ENCODE measurements around the gene APOA4. TPM values are rescaled to one million over a fixed set of nuclear protein-coding genes. Genes with fewer than 3 reads are reported as not detected.
"Not testable (repeated sequence)": the region's sequence is repeated elsewhere in the genome, so short reads cannot be mapped to it uniquely, and the experiment has no call there.

The APOA4 gene
- total RNA-seq, 2 experiments from 2014 or later, result not detected

- Mint-ChIP-seq H3K9me3 (ENCODE audit: low read depth) (no peaks in the 10 kb centered on the region), H3K27ac (no peak overlapping the region), H3K27me3 (no peaks in the 10 kb centered on the region), H3K4me1 (no peaks in the 10 kb centered on the region), H3K4me3 (no peak overlapping the region), H3K36me3 (ENCODE audit: low read depth) (no peaks in the 10 kb centered on the region)
- ChIA-PET CTCF (interaction anchor here (0.6 to 2.0 kb wide), 7 partner anchors 9 to 293 kb away, joined by 3 to 10 read pairs (median 3); partner anchors contain the start of gene APOA5), POLR2A (no interaction called here)
- intact Hi-C loops (cut with DNase I, micrococcal nuclease), result no loop called here
- ATAC-seq (no peak), DNase-seq (no peak)
These were observed 9.9 kb downstream of the APOA4 start for GRCh38 chr11:116813170-116813569.

- Mint-ChIP-seq H3K27me3 (no peaks in the 10 kb centered on the region), H3K4me1 (no peaks in the 10 kb centered on the region), H3K27ac (no peak overlapping the region), H3K4me3 (no peak overlapping the region), H3K9me3 (ENCODE audit: low read depth) (no peaks in the 10 kb centered on the region), H3K36me3 (ENCODE audit: low read depth) (no peaks in the 10 kb centered on the region)
- intact Hi-C loops (cut with DNase I, micrococcal nuclease), result no loop called here
- ChIA-PET CTCF (interaction anchor here (2.0 kb wide), 1 partner anchor 21 kb away, joined by 10 read pairs; the partner anchor contains the start of gene APOA5), POLR2A (no interaction called here)
- DNase-seq, result no peak
- ATAC-seq, result no peak
These were observed 11.0 kb downstream of the APOA4 start for GRCh38 chr11:116812109-116812508.

- ATAC-seq (no peak), DNase-seq (no peak)
- Mint-ChIP-seq H3K27ac (no peak overlapping the region), H3K27me3 (no peaks in the 10 kb centered on the region), H3K4me1 (no peaks in the 10 kb centered on the region), H3K4me3 (no peak overlapping the region), H3K36me3 (ENCODE audit: low read depth) (no peaks in the 10 kb centered on the region), H3K9me3 (ENCODE audit: low read depth) (no peaks in the 10 kb centered on the region)
- intact Hi-C loops (cut with DNase I, micrococcal nuclease), result no loop called here
- ChIA-PET CTCF (interaction anchor here (0.6 to 2.2 kb wide), 4 partner anchors 24 to 298 kb away, joined by 3 to 7 read pairs (median 4); no protein-coding TSS in a partner anchor), POLR2A (no interaction called here)
These were observed 11.9 kb downstream of the APOA4 start for GRCh38 chr11:116811194-116811593.

- CTCF ChIA-PET, result interaction anchor here (0.7 to 2.2 kb wide), 3 partner anchors 19 to 41 kb away, joined by 3 to 7 read pairs (median 4); no protein-coding TSS in a partner anchor
- POLR2A ChIA-PET, result interaction anchor here (0.6 kb wide), 1 partner anchor 330 kb away, joined by 7 read pairs; no protein-coding TSS in a partner anchor
- no peaks in the 10 kb centered on the region for H3K9me3 Mint-ChIP-seq (ENCODE audit: low read depth)
- no peaks in the 10 kb centered on the region for H3K4me1 Mint-ChIP-seq
- H3K27ac Mint-ChIP-seq, result no peak overlapping the region
- no peaks in the 10 kb centered on the region for H3K27me3 Mint-ChIP-seq
- intact Hi-C loops (cut with DNase I, micrococcal nuclease), result no loop called here
- no peaks in the 10 kb centered on the region for H3K36me3 Mint-ChIP-seq (ENCODE audit: low read depth)
- no peak overlapping the region for H3K4me3 Mint-ChIP-seq
- no peak for DNase-seq
- no peak for ATAC-seq
These were observed 14.6 kb downstream of the APOA4 start for GRCh38 chr11:116808262-116809175.

- no peak for ATAC-seq
- no peaks in the 10 kb centered on the region for H3K36me3 Mint-ChIP-seq (ENCODE audit: low read depth)
- ChIA-PET POLR2A (interaction anchor here (0.6 kb wide), 1 partner anchor 414 kb away, joined by 3 read pairs; no protein-coding TSS in a partner anchor), CTCF (no interaction called here)
- H3K9me3 Mint-ChIP-seq (ENCODE audit: low read depth), result no peaks in the 10 kb centered on the region
- intact Hi-C loops (cut with DNase I, micrococcal nuclease), result no loop called here
- H3K27ac Mint-ChIP-seq, result no peak overlapping the region
- H3K27me3 Mint-ChIP-seq, result no peaks in the 10 kb centered on the region
- H3K4me3 Mint-ChIP-seq, result no peak overlapping the region
- no peak for DNase-seq
- H3K4me1 Mint-ChIP-seq, result no peaks in the 10 kb centered on the region
These were observed 15.4 kb downstream of the APOA4 start for GRCh38 chr11:116807601-116808261.

- intact Hi-C loops (cut with DNase I, micrococcal nuclease), result no loop called here
- DNase-seq (no peak), ATAC-seq (no peak)
- no peaks in the 10 kb centered on the region for H3K9me3 Mint-ChIP-seq (ENCODE audit: low read depth)
- no peak overlapping the region for H3K27ac Mint-ChIP-seq
- POLR2A ChIA-PET, result no interaction called here
- H3K36me3 Mint-ChIP-seq (ENCODE audit: low read depth), result no peaks in the 10 kb centered on the region
- no peak overlapping the region for H3K4me3 Mint-ChIP-seq
- CTCF ChIA-PET, result interaction anchor here (0.9 to 1.3 kb wide), 3 partner anchors 9 to 32 kb away, joined by 3 to 6 read pairs (median 4); partner anchors contain the start of gene APOA5
- peaks cover 7% of the 10 kb centered on the region for H3K27me3 Mint-ChIP-seq
- H3K4me1 Mint-ChIP-seq, result no peaks in the 10 kb centered on the region
These were observed 19.1 kb downstream of the APOA4 start for GRCh38 chr11:116804001-116804400.

GRCh38 chr11:116801662-116802061 is 21.4 kb downstream of the APOA4 start:
- H3K36me3 Mint-ChIP-seq (ENCODE audit: low read depth); DNase-seq; H3K27ac Mint-ChIP-seq; H3K4me3 Mint-ChIP-seq; H3K4me1 Mint-ChIP-seq; ATAC-seq; POLR2A ChIA-PET; H3K9me3 Mint-ChIP-seq (ENCODE audit: low read depth); H3K27me3 Mint-ChIP-seq; intact Hi-C loops (cut with DNase I, micrococcal nuclease): not testable (repeated sequence)
- CTCF ChIA-PET, result interaction anchor here (0.6 to 1.0 kb wide), 2 partner anchors 9 to 10 kb away, joined by 3 read pairs; partner anchors contain the start of gene APOA5

GRCh38 chr11:116800610-116801009 is 22.5 kb downstream of the APOA4 start:
- Mint-ChIP-seq H3K4me1 (peaks cover 3% of the 10 kb centered on the region), H3K27me3 (peaks cover 7% of the 10 kb centered on the region), H3K27ac (no peak overlapping the region), H3K4me3 (no peak overlapping the region), H3K9me3 (ENCODE audit: low read depth) (no peaks in the 10 kb centered on the region), H3K36me3 (ENCODE audit: low read depth) (no peaks in the 10 kb centered on the region)
- ATAC-seq (no peak), DNase-seq (no peak)
- intact Hi-C loops (cut with DNase I, micrococcal nuclease), result no loop called here
- CTCF ChIA-PET, result interaction anchor here (0.6 to 2.1 kb wide), 4 partner anchors 10 to 379 kb away, joined by 3 to 10 read pairs (median 3); partner anchors contain the start of gene APOA5
- POLR2A ChIA-PET, result no interaction called here

- POLR2A ChIA-PET, result no interaction called here
- peaks cover 3% of the 10 kb centered on the region for H3K4me1 Mint-ChIP-seq
- DNase-seq, result no peak
- CTCF ChIA-PET, result interaction anchor here (1.3 kb wide), 1 partner anchor 26 kb away, joined by 5 read pairs; the partner anchor contains the start of gene BUD13
- no peak overlapping the region for H3K4me3 Mint-ChIP-seq
- no peaks in the 10 kb centered on the region for H3K36me3 Mint-ChIP-seq (ENCODE audit: low read depth)
- peak; percentile 76 for ATAC-seq
- H3K9me3 Mint-ChIP-seq (ENCODE audit: low read depth), result no peaks in the 10 kb centered on the region
- intact Hi-C loops (cut with DNase I, micrococcal nuclease), result no loop called here
- no peak overlapping the region for H3K27ac Mint-ChIP-seq
- peaks cover 7% of the 10 kb centered on the region for H3K27me3 Mint-ChIP-seq
These were observed 24.7 kb downstream of the APOA4 start for GRCh38 chr11:116798368-116798767.

GRCh38 chr11:116797816-116798215 is 25.3 kb downstream of the APOA4 start:
- DNase-seq (no peak), ATAC-seq (no peak)
- Mint-ChIP-seq H3K9me3 (ENCODE audit: low read depth) (no peaks in the 10 kb centered on the region), H3K27ac (no peak overlapping the region), H3K4me1 (peaks cover 3% of the 10 kb centered on the region), H3K27me3 (peaks cover 7% of the 10 kb centered on the region), H3K36me3 (ENCODE audit: low read depth) (no peaks in the 10 kb centered on the region), H3K4me3 (no peak overlapping the region)
- CTCF ChIA-PET, result no interaction called here
- POLR2A ChIA-PET, result no interaction called here
- intact Hi-C loops (cut with DNase I, micrococcal nuclease), result no loop called here

- no peak overlapping the region for H3K27ac Mint-ChIP-seq
- H3K9me3 Mint-ChIP-seq (ENCODE audit: low read depth), result no peaks in the 10 kb centered on the region
- no peak for ATAC-seq
- intact Hi-C loops (cut with DNase I, micrococcal nuclease), result no loop called here
- no peak overlapping the region for H3K4me3 Mint-ChIP-seq
- CTCF ChIA-PET, result interaction anchor here (0.6 to 1.1 kb wide), 3 partner anchors 24 to 201 kb away, joined by 3 to 5 read pairs (median 3); partner anchors contain the start of gene BUD13
- no peak for DNase-seq
- H3K27me3 Mint-ChIP-seq, result peaks cover 7% of the 10 kb centered on the region
- peaks cover 3% of the 10 kb centered on the region for H3K4me1 Mint-ChIP-seq
- POLR2A ChIA-PET, result no interaction called here
- H3K36me3 Mint-ChIP-seq (ENCODE audit: low read depth), result no peaks in the 10 kb centered on the region
These were observed 26.6 kb downstream of the APOA4 start for GRCh38 chr11:116796548-116796947.

Measured in activated CD4-positive, alpha-beta T cell treated with anti-CD3 and anti-CD28 coated beads for 36 hours (primary cell).